HG02759 (cell line): ENCODE measurements around the gene SPG11.

Experiments used
- ATAC-seq: cut with Tn5 transposase; IDR thresholded peaks from one replicate; pipeline ENCODE4 v1.9.1; 2021; ENCODE audit warnings: mild to moderate bottlenecking, moderate library complexity; ENCODE audit not compliant: unreplicated experiment

Gene SPG11

DNA sequence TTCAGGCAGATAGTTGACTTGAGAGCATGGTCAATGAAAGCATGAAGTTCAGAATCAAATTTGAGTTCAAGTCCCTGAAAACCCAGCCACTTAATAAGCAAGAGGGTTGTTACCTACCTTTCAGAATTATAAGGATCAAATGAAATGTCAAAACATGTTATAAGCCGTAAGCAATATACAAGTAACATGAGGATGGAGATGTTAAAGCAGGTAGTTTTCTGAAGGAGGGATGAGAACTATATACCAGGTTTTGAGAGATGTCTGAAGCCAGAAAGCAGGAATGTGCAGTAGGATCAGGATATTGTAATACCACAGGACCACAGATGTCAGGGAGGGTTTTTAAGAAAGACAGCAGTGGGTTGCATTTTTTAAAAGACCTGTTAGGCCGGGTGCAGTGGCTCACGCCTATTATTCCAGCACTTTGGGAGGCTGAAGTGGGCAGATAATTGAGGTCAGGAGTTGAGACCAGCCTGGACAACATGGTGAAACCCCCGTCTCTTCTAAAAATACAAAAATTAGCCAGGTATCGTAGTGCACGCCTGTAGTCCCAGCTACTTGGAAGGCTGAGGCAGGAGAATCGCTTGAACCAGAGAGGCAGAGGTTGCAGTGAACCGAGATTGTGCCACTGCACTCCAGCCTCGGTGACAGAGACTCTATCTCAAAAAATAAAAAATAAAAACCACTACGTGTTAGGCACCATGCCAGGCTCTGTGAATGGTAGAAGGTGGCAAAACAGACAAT is 133.4 kb downstream of the SPG11 start:
- ATAC-seq = no peak

DNA sequence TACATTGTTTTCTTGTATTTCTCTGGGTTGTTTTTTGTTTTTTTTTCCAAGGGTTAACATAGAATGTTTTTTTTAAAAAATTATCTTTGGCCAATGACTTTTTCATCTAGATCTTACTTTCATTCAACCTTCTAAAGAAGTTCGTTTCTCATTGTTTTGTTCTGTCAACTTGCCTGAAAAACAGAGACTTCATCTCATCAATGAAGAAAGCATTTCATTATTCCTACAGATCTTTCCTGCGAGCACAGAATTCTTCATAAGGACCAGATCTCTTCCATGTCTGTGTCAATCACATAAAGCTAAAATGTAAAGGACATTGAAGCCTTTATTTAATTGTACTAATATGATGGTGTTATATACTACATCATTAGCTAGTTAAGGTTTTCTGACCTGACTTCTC is 136.2 kb downstream of the SPG11 start:
- no peak for ATAC-seq

DNA sequence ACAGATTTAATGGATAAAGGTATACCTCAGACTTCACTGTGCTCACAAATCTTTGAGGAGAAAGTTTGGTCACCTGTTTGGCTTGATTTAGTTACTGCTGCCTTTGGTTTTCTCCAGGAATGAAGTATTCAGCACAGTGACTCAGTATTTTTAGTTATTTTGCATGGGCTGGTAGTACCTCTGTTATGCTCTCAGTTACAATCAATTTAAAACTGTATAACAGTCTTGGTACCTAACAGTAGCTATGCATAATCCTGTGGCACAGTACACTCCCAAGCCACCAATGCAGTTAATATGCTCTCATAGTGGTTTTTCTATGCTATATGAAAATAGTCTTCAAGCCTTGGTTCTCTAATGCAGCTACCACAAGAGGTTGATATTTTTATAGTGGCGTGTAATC is 138.4 kb downstream of the SPG11 start:
- ATAC-seq = no peak

DNA sequence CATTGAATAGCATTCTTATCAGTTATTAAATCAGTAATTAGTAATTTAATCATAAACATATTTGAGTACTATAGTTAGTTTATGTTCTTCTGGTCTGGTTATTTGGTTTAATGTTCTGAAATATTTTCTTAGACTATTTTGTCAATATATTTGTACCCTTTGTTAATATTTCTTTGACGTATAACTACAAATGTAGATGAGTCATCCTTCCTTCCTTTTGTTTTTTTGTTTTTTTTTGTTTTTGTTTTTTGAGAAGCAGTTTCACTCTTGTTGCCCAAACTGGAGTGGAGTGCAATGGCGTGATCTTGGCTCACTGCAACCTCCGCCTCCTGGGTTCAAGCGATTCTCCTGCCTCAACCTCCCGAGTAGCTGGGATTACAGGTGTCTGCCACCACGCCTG is 143.9 kb downstream of the SPG11 start:
- no peak for ATAC-seq

DNA sequence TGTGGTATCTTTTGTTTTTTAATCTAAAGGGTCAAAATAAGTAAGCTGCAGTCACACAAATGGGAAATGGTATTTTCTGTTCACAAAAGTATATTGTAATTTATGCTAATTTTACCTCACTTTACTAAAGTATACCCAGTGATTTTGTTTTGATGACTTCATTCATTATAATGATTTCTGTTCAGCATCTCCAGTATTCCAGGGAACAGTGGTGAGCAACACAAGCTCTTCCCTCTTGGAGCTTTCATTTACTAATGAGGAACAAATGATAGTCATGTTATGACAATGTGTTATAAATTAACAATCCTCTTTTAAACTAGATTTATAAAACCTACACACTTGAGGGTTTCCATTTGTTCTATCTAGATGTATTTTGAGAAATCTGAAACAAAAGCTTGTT is 147.0 kb downstream of the SPG11 start:
- no peak for ATAC-seq
